GM19438 (cell line): Measurements from ENCODE around the gene LRRC38.
"Not testable (repeated sequence)": the region's sequence is repeated elsewhere in the genome, so short reads cannot be mapped to it uniquely, and the experiment has no call there.

Source experiments
- ATAC-seq: cut with Tn5 transposase; IDR thresholded peaks from one replicate; pipeline ENCODE4 v1.9.1; 2021; ENCODE audit warnings: low read depth; ENCODE audit not compliant: unreplicated experiment

LRRC38 gene

GRCh38 chr1:13469343-13469742 is 44.5 kb downstream of the LRRC38 start:
- ATAC-seq: no peak

- ATAC-seq: no peak
These were observed 48.3 kb downstream of the LRRC38 start for GRCh38 chr1:13465515-13465914.

- ATAC-seq: no peak
These were observed 51.1 kb downstream of the LRRC38 start for GRCh38 chr1:13462682-13463081.

GRCh38 chr1:13461977-13462376 is 51.8 kb downstream of the LRRC38 start:
- no peak for ATAC-seq

- no peak for ATAC-seq
These were observed 56.8 kb downstream of the LRRC38 start for GRCh38 chr1:13456904-13457532.

- no peak for ATAC-seq
These were observed 62.3 kb downstream of the LRRC38 start for GRCh38 chr1:13451399-13451965.

- no peak for ATAC-seq
These were observed 63.6 kb downstream of the LRRC38 start for GRCh38 chr1:13450204-13450603.

GRCh38 chr1:13443335-13443979 is 70.3 kb downstream of the LRRC38 start:
- ATAC-seq: no peak

- not testable (repeated sequence) for ATAC-seq
These were observed 74.6 kb downstream of the LRRC38 start for GRCh38 chr1:13439104-13439783.

GRCh38 chr1:13435458-13435857 is 78.3 kb downstream of the LRRC38 start:
- no peak for ATAC-seq

GRCh38 chr1:13433694-13434358 is 80.0 kb downstream of the LRRC38 start:
- not testable (repeated sequence) for ATAC-seq

- ATAC-seq: no peak
These were observed 81.6 kb downstream of the LRRC38 start for GRCh38 chr1:13432251-13432650.

- no peak for ATAC-seq
These were observed 83.3 kb downstream of the LRRC38 start for GRCh38 chr1:13430495-13430894.
